ENCODE data around the gene BAZ1A.
"Not testable (repeated sequence)": the region's sequence is repeated elsewhere in the genome, so short reads cannot be mapped to it uniquely, and the experiment has no call there.

BAZ1A gene

DNA sequence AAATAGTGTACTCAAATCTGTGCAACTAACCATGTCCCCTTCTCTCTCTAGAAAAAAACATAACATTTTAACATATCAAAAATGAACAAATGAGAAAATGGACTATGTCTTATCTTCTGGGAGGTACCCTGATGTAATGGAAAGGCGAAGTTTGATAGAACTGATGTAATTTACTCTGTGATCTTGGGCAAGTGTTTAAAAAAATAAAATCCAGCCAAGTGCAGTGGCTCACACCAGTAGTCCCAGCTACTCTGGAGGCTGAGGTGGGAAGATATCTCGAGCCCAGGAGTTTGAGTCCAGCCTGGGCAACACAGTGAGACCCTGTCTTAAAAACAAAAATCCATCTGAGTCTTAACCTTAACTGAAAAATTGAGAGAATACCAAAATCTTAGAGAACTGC is 124.9 kb downstream of the BAZ1A start:
- no peak for DNase-seq
- in situ Hi-C loops (cut with HindIII; ENCODE audit: low pct_ligation_motif_present, low pct_unique_long_range_greater_than_20kb, low sequenced_read_pairs): no loop called here

DNA sequence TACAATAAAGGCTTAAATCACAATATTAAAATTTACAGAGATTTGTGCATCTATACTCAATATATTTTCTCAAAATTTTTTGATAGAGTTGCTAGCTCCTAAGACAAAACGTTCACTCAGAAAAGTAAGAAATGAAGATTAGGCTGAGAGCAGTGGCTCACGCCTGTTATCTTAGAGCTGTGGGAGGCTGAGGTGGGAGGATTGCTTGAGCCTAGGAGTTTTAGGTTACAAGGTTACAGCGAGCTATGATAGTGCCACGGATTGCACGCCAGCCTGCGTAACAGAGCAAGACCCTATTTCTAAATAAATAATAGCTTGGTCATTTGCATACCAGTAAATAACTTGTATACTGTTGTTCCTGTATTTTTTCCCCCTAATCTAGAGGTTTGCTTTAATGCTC is 125.8 kb downstream of the BAZ1A start:
- DNase-seq: no peak
- in situ Hi-C loops (cut with HindIII; ENCODE audit: low pct_ligation_motif_present, low pct_unique_long_range_greater_than_20kb, low sequenced_read_pairs): no loop called here

DNA sequence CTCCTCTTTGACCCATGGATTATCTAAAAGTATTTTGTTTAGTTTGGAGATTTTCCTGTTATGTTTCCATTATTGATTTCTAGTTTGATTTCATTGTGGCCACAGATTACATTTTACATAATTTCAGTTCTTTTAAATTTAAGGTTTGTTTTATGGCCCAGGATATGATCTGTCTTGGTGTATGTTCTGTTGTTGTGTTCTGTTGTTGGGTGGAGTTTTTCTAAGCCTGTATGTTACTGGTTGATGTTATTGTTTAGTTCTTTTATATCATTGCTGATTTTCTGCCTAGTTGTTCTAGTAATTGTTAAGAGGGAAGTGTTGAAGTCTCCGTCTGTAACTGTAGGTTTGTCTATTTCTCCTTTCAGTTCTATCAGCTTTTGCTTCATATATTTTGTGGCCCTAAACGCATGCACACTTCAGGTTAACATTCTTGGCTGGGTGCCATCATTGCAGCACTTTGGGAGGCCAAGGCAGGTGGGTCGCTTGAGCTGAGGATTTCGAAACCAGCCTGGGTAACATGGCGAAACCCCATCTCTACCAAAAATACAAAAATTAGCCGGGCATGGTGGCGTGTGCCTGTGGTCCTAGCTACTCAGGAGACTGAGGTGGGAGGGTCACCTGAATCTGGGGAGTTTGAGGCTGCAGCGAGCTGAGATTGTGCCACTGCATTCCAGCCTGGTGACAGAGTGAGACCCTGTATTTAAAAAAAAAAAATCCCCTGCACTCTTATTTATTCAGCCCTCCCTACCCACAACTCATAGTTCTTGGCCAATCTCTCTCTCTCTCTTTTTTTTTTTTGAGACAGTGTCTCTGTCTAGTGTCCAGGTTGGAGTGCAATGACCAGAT is 132.7 kb downstream of the BAZ1A start:
- in situ Hi-C loops (cut with HindIII; ENCODE audit: low pct_ligation_motif_present, low pct_unique_long_range_greater_than_20kb, low sequenced_read_pairs): no loop called here
- no peak for DNase-seq

GRCh38 chr14:34741840-34742239 is 133.3 kb downstream of the BAZ1A start:
- no peak for DNase-seq
- in situ Hi-C loops (cut with HindIII; ENCODE audit: low pct_ligation_motif_present, low pct_unique_long_range_greater_than_20kb, low sequenced_read_pairs): no loop called here

DNA sequence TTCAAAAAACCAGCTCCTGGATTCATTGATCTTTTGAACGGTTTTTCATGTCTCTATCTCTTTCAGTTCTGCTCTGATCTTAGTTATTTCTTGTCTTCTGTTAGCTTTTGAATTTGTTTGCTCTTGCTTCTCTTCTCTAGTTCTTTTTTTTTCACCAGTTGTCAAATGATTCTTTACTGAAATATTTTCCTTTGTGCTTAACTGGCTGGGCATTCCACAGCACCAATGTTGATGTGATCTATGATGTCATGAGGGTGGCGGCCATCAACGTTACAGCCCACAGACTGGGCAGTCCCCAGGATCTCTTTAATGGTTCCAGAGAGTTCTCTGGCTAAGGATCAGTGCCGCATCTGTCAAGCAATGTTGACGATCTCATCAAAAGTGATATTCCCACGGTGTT is 135.0 kb downstream of the BAZ1A start:
- DNase-seq: not testable (repeated sequence)

DNA sequence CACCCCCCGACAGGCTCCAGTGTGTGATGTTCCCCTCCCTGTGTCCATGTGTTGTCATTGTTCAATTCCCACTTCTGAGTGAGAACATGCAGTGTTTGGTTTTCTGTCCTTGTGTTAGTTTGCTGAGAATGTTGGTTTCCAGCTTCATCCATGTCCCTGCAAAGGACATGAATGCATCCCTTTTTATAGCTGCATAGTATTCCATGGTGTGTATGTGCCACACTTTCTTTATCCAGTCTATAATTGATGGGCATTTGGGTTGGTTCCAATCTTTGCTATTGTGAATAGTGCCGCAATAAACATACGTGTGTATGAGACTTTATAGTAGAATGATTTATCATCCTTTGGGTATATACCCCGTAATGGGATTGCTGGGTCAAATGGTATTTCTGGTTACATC is 138.1 kb downstream of the BAZ1A start:
- DNase-seq; in situ Hi-C loops (cut with HindIII; ENCODE audit: low pct_ligation_motif_present, low pct_unique_long_range_greater_than_20kb, low sequenced_read_pairs): not testable (repeated sequence)

More for the DNA sequence above, 135.0 kb downstream of the BAZ1A start:
- in situ Hi-C loops (cut with HindIII; ENCODE audit: low pct_ligation_motif_present, low pct_unique_long_range_greater_than_20kb, low sequenced_read_pairs): not testable (repeated sequence)

DNA sequence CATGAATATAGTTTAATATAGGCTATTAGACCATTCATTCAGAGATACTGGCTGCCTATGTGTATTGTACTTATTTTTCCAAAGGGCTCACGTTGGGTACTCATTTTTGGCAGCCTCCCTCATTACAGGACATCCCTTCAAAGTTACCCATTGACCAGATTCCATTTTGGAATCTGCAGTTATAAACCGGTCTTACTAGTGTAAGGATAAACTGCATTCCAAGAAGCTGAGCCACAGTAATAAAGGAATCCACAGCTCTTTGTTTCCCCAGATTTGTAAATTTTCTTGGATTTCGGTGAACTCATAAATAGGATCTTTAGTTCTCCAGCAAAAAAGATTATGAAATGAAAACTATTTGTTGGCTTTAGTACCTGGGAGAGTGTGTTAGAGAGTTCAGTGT is 141.9 kb downstream of the BAZ1A start:
- in situ Hi-C loops (cut with HindIII; ENCODE audit: low pct_ligation_motif_present, low pct_unique_long_range_greater_than_20kb, low sequenced_read_pairs): no loop called here
- peak; percentile 79 for DNase-seq

GRCh38 chr14:34732802-34733201 is 142.4 kb downstream of the BAZ1A start:
- in situ Hi-C loops (cut with HindIII; ENCODE audit: low pct_ligation_motif_present, low pct_unique_long_range_greater_than_20kb, low sequenced_read_pairs): no loop called here
- DNase-seq: peak; percentile 24

DNA sequence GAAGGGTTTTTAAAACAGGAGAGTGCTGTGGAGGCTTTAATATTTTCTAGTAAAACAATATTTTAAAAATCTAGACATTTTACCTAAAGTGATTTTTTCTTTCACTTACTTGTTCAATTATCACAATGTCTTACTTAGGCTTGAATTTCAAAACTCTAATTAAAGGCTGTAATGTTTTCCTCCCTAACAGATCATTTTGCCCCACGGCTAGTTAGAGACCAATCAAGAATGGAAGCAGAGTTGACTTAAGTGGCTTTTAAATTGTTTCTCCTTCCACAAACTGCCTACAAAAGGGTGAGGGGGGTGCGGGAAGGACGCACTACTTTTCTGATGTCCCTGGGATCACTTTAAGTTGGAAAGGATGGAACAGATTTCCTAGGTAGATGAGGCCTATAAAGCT is 151.3 kb downstream of the BAZ1A start:
- DNase-seq: no peak
- in situ Hi-C loops (cut with HindIII; ENCODE audit: low pct_ligation_motif_present, low pct_unique_long_range_greater_than_20kb, low sequenced_read_pairs): no loop called here

DNA sequence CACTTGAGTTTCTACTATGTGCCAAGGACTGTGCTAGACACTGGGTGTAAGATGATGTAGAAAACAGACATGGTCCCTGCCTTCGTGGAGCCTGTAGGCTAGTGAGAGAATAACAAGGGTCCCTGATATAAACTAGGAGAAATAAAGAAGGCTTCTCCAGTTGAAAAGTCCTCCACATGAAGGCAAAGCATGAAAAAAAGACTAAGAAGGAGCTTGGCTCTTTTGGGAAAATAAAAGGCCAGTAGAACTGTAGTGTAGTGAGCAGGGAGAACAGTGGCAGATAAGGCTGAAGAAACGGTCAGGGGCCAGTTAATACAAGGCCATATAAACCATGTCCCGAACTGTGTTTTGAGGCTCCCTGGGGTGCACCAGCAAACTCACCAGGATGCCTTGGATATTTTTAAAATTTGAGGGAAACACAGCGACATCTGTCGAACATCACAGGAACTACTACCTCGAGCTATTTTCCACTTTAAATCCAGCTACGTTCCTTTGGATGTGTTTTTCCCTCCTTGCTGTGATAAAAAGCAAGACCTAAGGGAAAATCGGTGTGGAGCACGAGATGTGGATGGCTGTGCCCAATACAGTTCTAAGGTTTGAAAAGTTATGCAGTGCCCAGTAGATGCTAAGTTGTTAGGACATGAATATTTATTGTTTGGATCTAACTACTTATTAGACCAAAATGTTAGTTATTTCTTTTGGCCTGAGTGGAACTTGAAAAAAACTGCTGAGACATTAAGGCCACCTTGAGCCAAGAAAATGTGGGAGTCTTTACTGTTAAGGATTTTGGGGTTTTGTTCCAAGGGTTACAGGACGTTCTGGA is 152.2 kb downstream of the BAZ1A start:
- in situ Hi-C loops (cut with HindIII; ENCODE audit: low pct_ligation_motif_present, low pct_unique_long_range_greater_than_20kb, low sequenced_read_pairs): no loop called here
- DNase-seq: peak; percentile 64

DNA sequence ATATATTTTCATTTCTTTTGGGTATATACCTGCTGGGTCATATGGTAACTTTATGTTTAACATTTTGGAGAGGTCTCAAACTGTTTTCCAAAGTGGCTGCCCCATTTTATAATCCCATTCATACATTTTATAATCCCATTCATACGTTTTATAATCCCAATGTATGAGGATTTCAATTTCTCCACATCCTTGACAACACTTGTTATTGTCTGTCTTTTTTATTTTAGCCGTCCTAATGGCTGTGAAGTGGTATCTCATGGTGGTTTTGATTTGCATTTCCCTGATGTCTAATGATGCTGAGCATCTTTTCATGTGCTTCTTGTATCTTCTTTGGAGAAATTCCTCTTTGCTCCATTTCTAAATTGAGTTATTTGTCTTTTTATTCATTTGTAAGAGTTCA is 154.0 kb downstream of the BAZ1A start:
- DNase-seq: no peak
- in situ Hi-C loops (cut with HindIII; ENCODE audit: low pct_ligation_motif_present, low pct_unique_long_range_greater_than_20kb, low sequenced_read_pairs): no loop called here

DNA sequence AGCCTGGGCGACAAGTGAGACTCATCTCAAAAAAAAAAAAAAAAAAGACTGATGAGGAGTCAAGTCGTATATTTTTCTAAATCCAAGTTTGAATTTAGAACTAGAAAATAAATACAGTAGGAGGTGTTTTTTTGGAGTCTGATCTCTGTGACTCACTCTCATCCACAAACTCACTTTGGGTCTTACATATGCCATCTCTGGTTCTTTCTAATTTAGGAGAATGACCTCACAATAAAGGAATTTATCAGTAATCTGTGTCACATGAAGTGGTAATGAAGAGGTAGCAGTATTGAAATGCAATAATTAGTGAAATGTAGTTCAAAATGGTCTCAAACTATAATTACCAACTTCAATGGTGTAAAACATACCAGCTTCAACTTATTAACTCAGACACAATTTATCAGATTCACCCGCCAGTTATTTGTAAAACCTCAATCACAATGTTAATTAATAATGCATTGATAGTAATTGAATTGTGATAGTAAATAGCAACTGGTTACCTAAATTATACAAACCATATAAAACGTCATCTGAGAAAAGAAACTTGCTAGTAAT is 156.3 kb downstream of the BAZ1A start:
- in situ Hi-C loops (cut with HindIII; ENCODE audit: low pct_ligation_motif_present, low pct_unique_long_range_greater_than_20kb, low sequenced_read_pairs): no loop called here
- DNase-seq: no peak

DNA sequence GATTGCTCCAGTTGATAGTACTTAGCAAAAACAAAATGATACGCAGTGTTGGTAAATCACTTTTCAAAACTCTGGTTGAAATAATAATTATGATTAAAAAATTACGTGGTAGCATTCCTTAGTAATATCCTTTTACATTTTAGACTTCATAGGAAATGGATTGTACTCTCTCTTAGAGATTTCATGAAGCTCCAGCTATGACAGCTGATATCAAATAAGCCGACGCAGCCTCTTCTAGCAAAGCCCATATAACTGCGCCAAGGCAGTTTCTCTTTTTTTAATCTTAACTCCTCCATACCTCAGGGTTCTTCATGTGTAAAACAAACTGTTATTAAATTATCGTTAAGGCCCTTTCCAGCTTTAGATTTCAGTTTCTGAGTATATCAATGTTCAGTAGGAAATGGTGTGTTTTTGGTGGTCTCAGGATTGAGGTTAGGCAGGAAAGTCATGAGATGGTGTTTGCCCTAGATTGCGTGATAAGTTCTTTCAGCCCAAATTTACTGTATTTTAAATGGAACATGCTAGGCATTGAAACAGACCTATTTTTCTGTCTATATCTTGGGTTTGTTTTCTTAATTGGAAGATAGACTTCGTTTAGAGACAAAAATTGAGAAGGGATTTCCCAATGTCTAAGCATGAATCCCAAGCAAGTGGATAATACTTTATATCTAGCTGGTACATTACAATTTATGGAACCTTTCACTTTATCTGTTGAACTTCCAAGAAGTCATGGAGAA is 159.9 kb downstream of the BAZ1A start:
- in situ Hi-C loops (cut with HindIII; ENCODE audit: low pct_ligation_motif_present, low pct_unique_long_range_greater_than_20kb, low sequenced_read_pairs): no loop called here
- DNase-seq: no peak

GRCh38 chr14:34714320-34715126 is 160.6 kb downstream of the BAZ1A start, which contains the start of gene CFL2:
Gene CFL2, minus strand, starts transcription at chr14:34714593. Its CDS starts 53 bp downstream, at chr14:34714540.
- DNase-seq: peak; percentile 72
- in situ Hi-C loops (cut with HindIII; ENCODE audit: low pct_ligation_motif_present, low pct_unique_long_range_greater_than_20kb, low sequenced_read_pairs): no loop called here

GRCh38 chr14:34713681-34714319 is 161.4 kb downstream of the BAZ1A start:
- DNase-seq: peak; percentile 52
- in situ Hi-C loops (cut with HindIII; ENCODE audit: low pct_ligation_motif_present, low pct_unique_long_range_greater_than_20kb, low sequenced_read_pairs): no loop called here

- in situ Hi-C loops (cut with HindIII; ENCODE audit: low pct_ligation_motif_present, low pct_unique_long_range_greater_than_20kb, low sequenced_read_pairs): no loop called here
- no peak for DNase-seq
These were observed 162.0 kb downstream of the BAZ1A start for GRCh38 chr14:34713122-34713680.
